GM19239 (cell line): ENCODE results near the gene C12orf57.

Experiments
- DNase-seq: peaks from one replicate; pipeline ENCODE4 v3.0.0; 2011; ENCODE audit warnings: low spot score; ENCODE audit not compliant: insufficient read length
- FAIRE-seq: peaks from 2 replicates; lab custom pipeline; 2011; peaks lifted over from hg19 to GRCh38; lab: Jason Lieb, UNC

C12orf57 gene

GRCh38 chr12:6916426-6917200 is 27.2 kb upstream of the C12orf57 start:
- no peak for DNase-seq

GRCh38 chr12:6917491-6918231 is 26.2 kb upstream of the C12orf57 start:
- FAIRE-seq = no peak
- DNase-seq = no peak

More at GRCh38 chr12:6916426-6917200, 27.2 kb upstream of the C12orf57 start:
- no peak for FAIRE-seq

- no peak for FAIRE-seq
- DNase-seq = no peak
Observed at GRCh38 chr12:6919588-6919987, 24.2 kb upstream of the C12orf57 start.

- DNase-seq (no peak), FAIRE-seq (peak; percentile 49)
Observed at GRCh38 chr12:6921539-6921938, 22.3 kb upstream of the C12orf57 start.

- FAIRE-seq (peak; percentile 80), DNase-seq (no peak)
Observed at GRCh38 chr12:6921996-6922946, 21.6 kb upstream of the C12orf57 start.

- DNase-seq (no peak), FAIRE-seq (peak; percentile 47)
Observed at GRCh38 chr12:6923003-6923732, 20.7 kb upstream of the C12orf57 start.

GRCh38 chr12:6923851-6924250 is 20.0 kb upstream of the C12orf57 start:
- DNase-seq = no peak
- FAIRE-seq = no peak

GRCh38 chr12:6925239-6925539 is 18.6 kb upstream of the C12orf57 start:
- DNase-seq = no peak
- FAIRE-seq = no peak

- DNase-seq = no peak
- FAIRE-seq = no peak
Observed at GRCh38 chr12:6925540-6926279, 18.1 kb upstream of the C12orf57 start.

- FAIRE-seq (no peak), DNase-seq (no peak)
Observed at GRCh38 chr12:6927379-6928021, 16.3 kb upstream of the C12orf57 start, which contains the start of gene ATN1. TSS of gene ATN1 (plus strand) at chr12:6927959. CDS start at chr12:6934002, 6,043 bp downstream.

- FAIRE-seq (no peak), DNase-seq (no peak)
Observed at GRCh38 chr12:6928022-6928702, 15.7 kb upstream of the C12orf57 start.

GRCh38 chr12:6928703-6929407 is 15.0 kb upstream of the C12orf57 start:
- FAIRE-seq (peak; percentile 11), DNase-seq (no peak)

GRCh38 chr12:6929466-6930452 is 14.1 kb upstream of the C12orf57 start:
- FAIRE-seq (no peak), DNase-seq (no peak)

GRCh38 chr12:6932766-6933165 is 11.1 kb upstream of the C12orf57 start:
- FAIRE-seq (no peak), DNase-seq (no peak)

- FAIRE-seq (no peak), DNase-seq (no peak)
Observed at GRCh38 chr12:6934110-6934509, 9.7 kb upstream of the C12orf57 start.
